CD4-positive, CD25-positive, alpha-beta regulatory T cell (primary cell): Measurements from ENCODE around the gene MS4A4A. TPM values are rescaled to one million over a fixed set of nuclear protein-coding genes. Genes with fewer than 3 reads are reported as not detected.
A peak's percentile ranks its signal among the peaks of the same experiment; 100 is the strongest.

Source experiments
- ATAC-seq, 2 donors: fragments of 150-1000 bp; cut with Tn5 transposase; one replicate each; pipeline ENCODE4 v1.10.0; 2021; ENCODE audit warnings: low read depth in 2 of 2, moderate number of reproducible peaks in 2 of 2, moderate library complexity in 1 of 2
- DNase-seq, 3 donors: peaks; one replicate each; pipeline versions ENCODE4 v3.0.0 to v3.0.0-alpha.2; 2012 to 2022; ENCODE audit warnings: mixed read lengths in 1 of 3
- H3K27ac ChIP-seq: one replicate; pipeline ENCODE4 v1.7.0; 2013; ENCODE audit warnings: mild to moderate bottlenecking, low read length; ENCODE audit not compliant: insufficient read depth, poor library complexity, severe bottlenecking
- H3K27me3 ChIP-seq: one replicate; pipeline ENCODE4 v1.7.0; 2013; ENCODE audit warnings: low read length; ENCODE audit not compliant: control insufficient read depth, insufficient read depth
- H3K36me3 ChIP-seq: one replicate; pipeline ENCODE4 v1.7.0; 2013; ENCODE audit warnings: mild to moderate bottlenecking, low read length, moderate library complexity; ENCODE audit not compliant: control insufficient read depth, insufficient read depth
- H3K4me1 ChIP-seq: 2 replicates; pipeline ENCODE4 v1.7.0; 2013; ENCODE audit warnings: mild to moderate bottlenecking, low read length; ENCODE audit not compliant: insufficient read depth, control insufficient read depth, poor library complexity, severe bottlenecking
- H3K4me3 ChIP-seq: one replicate; pipeline ENCODE4 v1.7.0; 2013; ENCODE audit warnings: low read depth, mild to moderate bottlenecking, low read length, moderate library complexity
- H3K9me3 ChIP-seq, 2 experiments: 1 replicate in 1 of 2; 2 replicates in 1 of 2; pipeline ENCODE4 v1.7.0; 2013; ENCODE audit warnings: low read length in 2 of 2, mild to moderate bottlenecking in 1 of 2, moderate library complexity in 1 of 2; ENCODE audit not compliant: control insufficient read depth in 2 of 2
- H3K27ac Mint-ChIP-seq, 3 donors: one replicate each; pipeline ENCODE4 v1.8.0; 2020 to 2022; ENCODE audit warnings: mild to moderate bottlenecking in 3 of 3, mixed read lengths in 3 of 3, moderate library complexity in 2 of 3
- H3K27me3 Mint-ChIP-seq: one replicate; pipeline ENCODE4 v1.8.0; 2022; ENCODE audit warnings: mild to moderate bottlenecking, mixed read lengths
- H3K36me3 Mint-ChIP-seq: one replicate; pipeline ENCODE4 v1.8.0; 2020; ENCODE audit warnings: mixed read lengths
- H3K4me1 Mint-ChIP-seq, 4 donors: one replicate each; pipeline ENCODE4 v1.8.0; 2020 to 2022; ENCODE audit warnings: mixed read lengths in 4 of 4, mild to moderate bottlenecking in 1 of 4
- H3K4me3 Mint-ChIP-seq, 4 donors: one replicate each; pipeline ENCODE4 v1.8.0; 2020 to 2022; ENCODE audit warnings: mild to moderate bottlenecking in 4 of 4, mixed read lengths in 4 of 4, moderate library complexity in 3 of 4
- H3K9me3 Mint-ChIP-seq, 7 donors: one replicate each; pipeline ENCODE4 v1.8.0; 2020 to 2022; ENCODE audit warnings: mixed read lengths in 7 of 7, mild to moderate bottlenecking in 3 of 7, moderate library complexity in 2 of 7
- polyA plus RNA-seq, 4 donors: library from polyadenylated mRNA; unstranded; fragments of 300-500 nt; fragmentation: Illumina TruSeq; gene quantifications; one replicate each; pipeline ENCODE4 v1.2.3, GENCODE V29; 2021
- total RNA-seq: library from RNA; stranded (reverse); gene quantifications from one replicate; pipeline ENCODE4 v1.2.3, GENCODE V29; 2022

The MS4A4A gene
- total RNA-seq: not detected
- polyA plus RNA-seq: not detected

GRCh38 chr11:60280412-60280811, at the start of gene MS4A4A:
TSS of gene MS4A4A (plus strand) at chr11:60280666. CDS start at chr11:60280676, 10 bp downstream.
- Histone ChIP-seq H3K27me3 (peaks cover 6% of the 10 kb centered on the region), H3K27ac (no peak within 1 kb of the TSS), H3K4me1 (no peaks in the 10 kb centered on the region), H3K4me3 (no peak within 1 kb of the TSS), H3K36me3 (no peaks in the 10 kb centered on the region), H3K9me3 (no peaks in the 10 kb centered on the region)
- Mint-ChIP-seq H3K27ac (no peak within 1 kb of the TSS), H3K9me3 (peaks cover 0 to 1% (median 0%) of the 10 kb centered on the region in 7 donors), H3K4me1 (no peaks in the 10 kb centered on the region), H3K27me3 (peaks cover 6% of the 10 kb centered on the region), H3K4me3 (no peak within 1 kb of the TSS), H3K36me3 (no peaks in the 10 kb centered on the region)
- DNase-seq (no peak), ATAC-seq (peak; percentile 34 to 50)

GRCh38 chr11:60230681-60231080, 49.8 kb upstream of the MS4A4A start:
- Histone ChIP-seq H3K4me1 (no peaks in the 10 kb centered on the region), H3K27ac (no peak overlapping the region), H3K36me3 (no peaks in the 10 kb centered on the region), H3K4me3 (no peak overlapping the region), H3K27me3 (no peaks in the 10 kb centered on the region), H3K9me3 (no peaks in the 10 kb centered on the region)
- DNase-seq: no peak
- Mint-ChIP-seq H3K4me1 (no peaks in the 10 kb centered on the region), H3K9me3 (no peaks in the 10 kb centered on the region), H3K36me3 (no peaks in the 10 kb centered on the region), H3K27me3 (peaks cover 13% of the 10 kb centered on the region), H3K4me3 (no peak overlapping the region), H3K27ac (peak overlapping the region in 1 of 3 donors; percentile 46)
- ATAC-seq: no peak

- no peaks in the 10 kb centered on the region for H3K4me1 Mint-ChIP-seq
- H3K27ac Mint-ChIP-seq: no peak overlapping the region
- no peaks in the 10 kb centered on the region for H3K36me3 Mint-ChIP-seq
- H3K9me3 ChIP-seq: no peaks in the 10 kb centered on the region
- H3K4me3 ChIP-seq: no peak overlapping the region
- H3K36me3 ChIP-seq: no peaks in the 10 kb centered on the region
- no peaks in the 10 kb centered on the region for H3K9me3 Mint-ChIP-seq
- no peaks in the 10 kb centered on the region for H3K27me3 ChIP-seq
- H3K27ac ChIP-seq: no peak overlapping the region
- peaks cover 18% of the 10 kb centered on the region for H3K27me3 Mint-ChIP-seq
- no peaks in the 10 kb centered on the region for H3K4me1 ChIP-seq
- H3K4me3 Mint-ChIP-seq: no peak overlapping the region
- ATAC-seq (no peak), DNase-seq (no peak)
Observed at GRCh38 chr11:60235321-60235720, 45.1 kb upstream of the MS4A4A start.

GRCh38 chr11:60240662-60241061, 39.8 kb upstream of the MS4A4A start:
- Histone ChIP-seq H3K27ac (no peak overlapping the region), H3K27me3 (peaks cover 2% of the 10 kb centered on the region), H3K4me3 (no peak overlapping the region), H3K4me1 (no peaks in the 10 kb centered on the region), H3K9me3 (no peaks in the 10 kb centered on the region), H3K36me3 (no peaks in the 10 kb centered on the region)
- Mint-ChIP-seq H3K27me3 (peaks cover 12% of the 10 kb centered on the region), H3K9me3 (peaks cover 0 to 2% (median 0%) of the 10 kb centered on the region in 7 donors), H3K36me3 (no peaks in the 10 kb centered on the region), H3K4me3 (no peak overlapping the region), H3K4me1 (no peaks in the 10 kb centered on the region), H3K27ac (no peak overlapping the region)
- ATAC-seq: no peak
- DNase-seq: no peak

- Mint-ChIP-seq H3K4me3 (no peak overlapping the region), H3K9me3 (peaks cover 0 to 2% (median 0%) of the 10 kb centered on the region in 7 donors), H3K36me3 (no peaks in the 10 kb centered on the region), H3K27me3 (peaks cover 15% of the 10 kb centered on the region), H3K4me1 (no peaks in the 10 kb centered on the region), H3K27ac (no peak overlapping the region)
- H3K4me3 ChIP-seq: no peak overlapping the region
- peaks cover 2% of the 10 kb centered on the region for H3K27me3 ChIP-seq
- H3K36me3 ChIP-seq: no peaks in the 10 kb centered on the region
- H3K27ac ChIP-seq: no peak overlapping the region
- DNase-seq (no peak), ATAC-seq (no peak)
- no peaks in the 10 kb centered on the region for H3K9me3 ChIP-seq
- H3K4me1 ChIP-seq: no peaks in the 10 kb centered on the region
Observed at GRCh38 chr11:60241786-60242185, 38.7 kb upstream of the MS4A4A start.

GRCh38 chr11:60242740-60243239, 37.7 kb upstream of the MS4A4A start, which contains the start of gene MS4A4E:
TSS of gene MS4A4E (minus strand) at chr11:60243137. CDS start at chr11:60230055, 13,082 bp downstream.
- ATAC-seq: no peak
- H3K4me1 ChIP-seq: no peaks in the 10 kb centered on the region
- H3K36me3 ChIP-seq: no peaks in the 10 kb centered on the region
- Mint-ChIP-seq H3K36me3 (no peaks in the 10 kb centered on the region), H3K27ac (no peak within 1 kb of the TSS), H3K9me3 (peaks cover 0 to 2% (median 0%) of the 10 kb centered on the region in 7 donors), H3K27me3 (peaks cover 15% of the 10 kb centered on the region), H3K4me3 (no peak within 1 kb of the TSS), H3K4me1 (no peaks in the 10 kb centered on the region)
- H3K27ac ChIP-seq: no peak within 1 kb of the TSS
- no peaks in the 10 kb centered on the region for H3K9me3 ChIP-seq
- DNase-seq: no peak
- H3K4me3 ChIP-seq: no peak within 1 kb of the TSS
- peaks cover 5% of the 10 kb centered on the region for H3K27me3 ChIP-seq

- DNase-seq: peak in 2 of 3 donors; percentile 11 to 16
- Histone ChIP-seq H3K4me1 (no peaks in the 10 kb centered on the region), H3K4me3 (no peak overlapping the region), H3K27ac (no peak overlapping the region), H3K9me3 (peaks cover 0 to 9% of the 10 kb centered on the region in 2 experiments), H3K27me3 (peaks cover 5% of the 10 kb centered on the region), H3K36me3 (no peaks in the 10 kb centered on the region)
- Mint-ChIP-seq H3K4me3 (no peak overlapping the region), H3K36me3 (no peaks in the 10 kb centered on the region), H3K27me3 (peaks cover 28% of the 10 kb centered on the region), H3K27ac (no peak overlapping the region), H3K9me3 (peaks cover 0 to 8% (median 3%) of the 10 kb centered on the region in 7 donors), H3K4me1 (no peaks in the 10 kb centered on the region)
- no peak for ATAC-seq
Observed at GRCh38 chr11:60251485-60252212, 28.8 kb upstream of the MS4A4A start.
